ENCODE data around the gene CYP4F3. TPM values are rescaled to one million over a fixed set of nuclear protein-coding genes. Genes with fewer than 3 reads are reported as not detected.

Gene CYP4F3
- total RNA-seq, 1 donor from 2014 or later: not detected

Other genes starting within 250 kb of the CYP4F3 start
- gene AKAP8L, start 221.9 kb upstream of the CYP4F3 start, total RNA-seq: 96.2 and 104 TPM in 2 replicates
- gene WIZ, start 190.9 kb upstream of the CYP4F3 start, total RNA-seq: 52.4 and 55.0 TPM in 2 replicates
- gene RASAL3, start 176.4 kb upstream of the CYP4F3 start, total RNA-seq: not detected in 2 replicates
- gene PGLYRP2, start 161.4 kb upstream of the CYP4F3 start, total RNA-seq: not detected in 2 replicates
- not detected in 2 replicates for gene CYP4F22, start 132.4 kb upstream of the CYP4F3 start, total RNA-seq
- gene CYP4F8, start 25.7 kb upstream of the CYP4F3 start, total RNA-seq: not detected in 2 replicates
- gene CYP4F12, start 32.2 kb downstream of the CYP4F3 start, total RNA-seq: not detected in 2 replicates
- gene OR10H2, start 87.1 kb downstream of the CYP4F3 start, total RNA-seq: not detected in 2 replicates
- gene OR10H3, start 97.1 kb downstream of the CYP4F3 start, total RNA-seq: not detected in 2 replicates
- gene OR10H5, start 146.8 kb downstream of the CYP4F3 start, total RNA-seq: not detected in 2 replicates
- not detected in 2 replicates for gene OR10H1, start 174.8 kb downstream of the CYP4F3 start, total RNA-seq